ENCODE results near the gene NME7.
A peak's percentile ranks its signal among the peaks of the same experiment; 100 is the strongest.
"Not testable (repeated sequence)": the region's sequence is repeated elsewhere in the genome, so short reads cannot be mapped to it uniquely, and the experiment has no call there.

The NME7 gene

DNA sequence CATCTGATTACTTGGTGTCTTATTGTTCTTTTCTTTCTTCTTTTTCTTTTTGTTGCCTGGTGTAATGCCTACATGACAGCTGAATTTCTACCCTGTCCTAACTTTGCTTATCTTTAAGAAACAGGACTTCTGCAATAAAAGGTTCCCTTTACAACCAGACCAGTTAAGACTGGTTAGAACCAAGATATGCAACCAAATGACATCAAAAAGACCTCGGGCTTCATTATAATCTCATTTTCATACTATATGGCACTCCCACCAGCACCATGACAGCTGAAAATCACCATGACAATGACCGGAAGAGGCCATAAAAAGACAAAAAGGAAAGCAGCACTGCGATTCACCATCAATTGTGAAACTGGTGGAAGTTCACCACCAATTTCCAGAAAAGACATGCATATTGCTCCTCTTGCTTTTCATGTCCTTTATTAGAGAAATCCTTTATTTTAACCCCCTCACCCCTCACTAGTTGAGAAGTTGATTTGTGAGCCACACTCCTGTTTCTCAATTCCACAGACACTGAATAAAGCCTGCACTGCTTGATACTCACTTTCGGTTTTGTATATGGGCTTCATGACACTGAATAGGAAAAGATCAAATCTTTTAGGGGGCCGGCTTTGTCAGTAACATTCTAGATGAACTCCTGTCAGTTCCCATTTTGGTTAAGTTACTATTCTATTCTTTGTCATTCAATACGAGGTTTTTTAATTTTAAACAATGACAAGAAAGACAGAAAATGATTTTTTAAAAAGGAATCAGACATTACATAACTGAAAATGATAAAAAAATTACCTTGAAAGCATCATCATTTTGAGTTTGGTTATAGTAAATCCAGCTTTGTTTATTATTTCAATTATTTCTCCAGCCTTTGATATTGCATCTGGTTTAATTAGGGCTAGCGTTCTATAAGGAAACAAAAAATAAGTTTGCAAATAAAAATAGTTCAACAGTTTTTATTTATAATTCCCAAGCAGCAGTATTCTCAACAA lies 58.1 kb downstream of the NME7 start:
- no peak overlapping the region for H3K4me3 ChIP-seq
- H3K27ac ChIP-seq = peak overlapping the region in 1 of 21 experiments; percentile 5

DNA sequence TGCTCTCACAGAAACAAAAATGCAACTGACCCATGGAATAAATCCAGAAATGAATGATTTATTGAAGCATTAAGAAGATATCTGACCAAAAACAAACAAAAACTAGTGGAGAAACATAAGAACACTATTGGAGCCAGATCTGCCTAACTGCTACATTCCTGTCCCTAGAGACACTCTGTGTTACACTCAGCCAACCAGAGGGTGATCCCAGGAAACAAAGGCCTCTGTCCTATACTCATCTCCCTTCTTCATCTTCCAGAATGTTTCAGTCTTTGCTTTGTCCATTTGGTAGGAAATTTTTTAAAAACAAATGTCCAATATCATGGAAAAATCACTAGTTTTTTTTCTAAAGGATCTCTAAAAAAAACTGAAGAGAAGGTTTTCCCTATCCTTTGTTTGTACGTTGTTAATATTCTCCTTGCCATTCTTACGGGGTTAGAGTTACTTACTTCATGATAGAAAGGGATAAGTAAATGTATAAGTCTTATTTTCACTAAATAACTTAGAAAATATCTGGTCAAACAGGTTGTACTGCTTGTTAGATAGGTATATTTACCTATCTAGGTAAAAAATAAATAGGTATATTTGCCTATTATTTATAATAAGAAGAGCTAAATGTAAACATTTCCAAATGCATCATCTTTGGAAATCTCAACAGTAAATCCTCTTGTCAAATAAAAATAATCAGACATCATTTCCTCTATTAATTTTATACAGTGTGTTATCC lies 59.1 kb downstream of the NME7 start:
- H3K27ac ChIP-seq = no peak overlapping the region
- H3K4me3 ChIP-seq = no peak overlapping the region

DNA sequence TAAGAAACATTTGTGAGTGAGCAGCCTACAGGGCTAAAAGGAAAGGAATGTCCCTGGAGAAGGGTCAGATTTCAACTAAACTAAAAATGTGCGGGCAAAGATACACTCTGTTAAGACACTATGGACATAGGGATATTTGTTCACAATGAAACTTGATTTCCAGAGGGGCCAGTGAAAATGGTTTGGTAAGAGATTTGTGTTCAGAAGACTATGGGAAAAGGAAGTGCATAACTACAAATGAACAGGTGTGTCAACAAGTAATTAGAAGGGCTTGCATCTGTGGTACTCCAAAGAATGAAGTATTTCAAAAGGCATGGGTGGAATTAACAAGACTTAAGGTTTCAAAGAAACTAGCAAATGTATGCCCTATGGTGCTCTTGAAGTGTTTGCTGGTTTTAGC lies 60.4 kb downstream of the NME7 start:
- no peak overlapping the region for H3K27ac ChIP-seq
- no peak overlapping the region for H3K4me3 ChIP-seq

DNA sequence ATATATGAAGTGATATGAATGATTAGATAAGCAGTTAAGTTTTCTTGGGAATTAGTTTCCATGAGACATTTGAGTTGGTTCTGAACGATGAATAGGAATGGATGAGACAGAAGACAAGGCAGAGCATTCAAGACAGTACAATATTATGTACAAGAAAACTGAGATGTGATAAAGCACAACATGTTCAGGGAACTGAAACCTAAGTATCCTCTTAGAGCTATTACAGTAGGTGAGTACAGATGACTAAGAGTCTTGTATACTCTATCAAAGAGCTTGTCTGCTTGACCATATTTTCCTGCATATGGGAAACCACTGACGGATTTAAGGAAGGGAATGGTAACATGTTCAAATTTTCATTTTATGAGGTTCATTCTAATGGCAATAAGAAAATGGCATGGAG lies 61.6 kb downstream of the NME7 start:
- Histone ChIP-seq H3K4me3 (no peak overlapping the region), H3K27ac (no peak overlapping the region)

DNA sequence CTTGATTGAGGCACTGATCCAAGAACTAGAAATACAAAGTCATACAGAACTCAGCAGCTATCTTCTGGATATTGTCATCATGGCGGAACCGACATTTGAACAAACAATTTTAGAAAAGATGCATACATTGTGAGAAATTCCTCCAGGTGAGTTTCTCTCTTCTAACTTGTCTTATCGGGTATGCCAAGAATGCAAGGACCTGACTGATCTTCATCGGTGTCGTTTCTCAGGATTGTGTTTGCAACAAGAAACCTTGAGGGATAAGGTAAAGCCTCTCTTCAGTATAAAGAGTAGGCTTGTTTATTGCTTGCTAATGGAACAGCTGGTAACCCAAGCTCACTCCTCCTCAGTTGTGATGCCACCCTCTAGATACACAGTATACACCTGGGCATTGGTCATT lies 62.2 kb downstream of the NME7 start:
- Histone ChIP-seq H3K27ac (no peak overlapping the region), H3K4me3 (no peak overlapping the region)

DNA sequence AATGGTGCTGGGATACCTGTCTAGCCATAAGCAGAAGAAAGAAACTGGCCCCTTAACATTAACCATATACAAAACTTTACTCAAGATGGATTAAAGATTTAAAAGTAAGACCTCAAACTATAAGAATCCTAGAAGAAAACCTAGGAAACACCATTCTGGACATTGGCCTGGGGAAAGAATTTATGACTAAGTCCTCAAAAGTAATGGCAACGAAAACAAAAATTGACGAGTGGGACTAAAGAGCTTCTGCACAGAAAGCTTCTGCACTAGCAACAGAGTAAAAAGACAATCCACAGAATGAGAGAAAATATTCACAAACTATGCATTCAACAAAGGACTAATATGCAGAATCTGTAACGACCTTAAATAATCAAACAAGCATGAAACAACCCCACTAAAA lies 66.7 kb downstream of the NME7 start:
- H3K27ac ChIP-seq = no peak overlapping the region

DNA sequence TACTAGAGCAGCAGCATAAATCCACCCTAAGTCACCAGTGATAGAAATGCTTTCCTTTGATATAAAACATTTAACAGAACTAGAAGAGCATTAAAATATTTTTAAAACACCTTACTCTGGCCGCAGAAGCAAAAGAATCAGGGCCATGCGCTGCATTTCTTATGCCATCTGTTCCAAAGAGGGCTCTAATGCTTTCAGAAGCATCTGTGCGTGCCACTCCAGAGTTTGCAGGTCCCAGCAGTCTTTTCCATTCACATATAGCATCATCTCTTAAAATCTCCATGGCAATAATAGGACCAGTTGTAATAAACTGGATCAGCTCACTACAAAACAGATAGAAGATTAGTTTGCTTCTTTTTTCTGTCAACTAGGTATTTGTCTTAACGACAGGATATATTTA lies 69.2 kb downstream of the NME7 start:
- H3K4me3 ChIP-seq = no peak overlapping the region
- H3K27ac ChIP-seq = no peak overlapping the region

More for the DNA sequence above, 66.7 kb downstream of the NME7 start:
- no peak overlapping the region for H3K4me3 ChIP-seq

DNA sequence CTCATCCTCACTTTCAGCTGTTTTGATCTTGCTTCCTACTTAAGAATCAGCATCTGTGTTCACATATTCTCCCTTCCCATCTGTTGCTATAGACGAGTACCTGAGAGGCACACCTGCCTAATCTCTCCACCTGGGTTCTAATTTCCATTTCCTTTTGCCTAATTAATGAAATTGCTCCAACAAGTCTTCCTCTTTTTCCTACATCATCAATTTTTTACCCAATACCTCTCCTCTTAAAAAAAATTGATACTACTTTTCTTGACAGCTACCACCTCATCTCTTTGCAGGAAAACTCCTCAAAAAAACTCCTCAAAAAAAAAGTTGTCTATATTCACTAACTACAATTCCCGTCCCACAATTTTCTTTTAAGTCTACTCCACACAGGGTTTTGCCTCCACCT lies 71.8 kb downstream of the NME7 start:
- H3K27ac ChIP-seq = no peak overlapping the region
- H3K4me3 ChIP-seq = no peak overlapping the region

DNA sequence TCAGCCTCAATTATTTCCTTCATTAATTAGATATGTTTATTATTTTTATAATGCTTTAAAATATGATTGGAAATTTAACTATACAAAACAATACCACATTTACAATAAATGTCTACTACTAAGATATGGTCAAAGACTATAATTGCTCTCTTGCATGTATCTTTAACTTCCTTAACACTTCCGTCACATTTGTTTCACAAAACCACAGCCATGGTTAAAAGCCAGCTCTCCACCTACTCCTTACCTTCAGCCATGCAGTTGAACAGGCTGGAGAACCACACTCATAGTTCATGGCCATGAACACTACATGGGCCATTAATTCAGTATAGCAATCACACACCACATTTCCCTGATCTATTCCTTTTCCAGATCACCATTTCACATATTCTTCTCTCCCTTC lies 72.2 kb downstream of the NME7 start:
- Histone ChIP-seq H3K4me3 (no peak overlapping the region), H3K27ac (no peak overlapping the region)

DNA sequence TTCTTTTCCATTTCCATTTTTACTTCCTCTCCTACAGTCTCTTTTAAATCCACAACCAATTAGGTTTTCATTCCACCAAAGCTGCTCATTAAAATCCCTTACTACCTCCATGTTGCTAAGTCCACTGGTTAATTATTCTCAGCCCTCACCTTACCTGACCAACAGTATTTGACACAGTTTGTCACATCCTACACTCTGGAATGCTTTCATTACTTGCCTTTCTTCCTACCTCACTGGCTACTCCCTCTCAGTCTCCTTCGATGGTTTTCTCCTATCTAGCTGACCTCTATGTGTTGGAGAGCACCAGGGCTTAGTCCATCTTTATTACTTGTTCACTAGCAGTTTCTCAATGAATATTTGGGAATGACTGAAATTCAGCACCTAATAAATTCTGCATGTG lies 78.6 kb downstream of the NME7 start:
- no peak overlapping the region for H3K27ac ChIP-seq
- no peak overlapping the region for H3K4me3 ChIP-seq

DNA sequence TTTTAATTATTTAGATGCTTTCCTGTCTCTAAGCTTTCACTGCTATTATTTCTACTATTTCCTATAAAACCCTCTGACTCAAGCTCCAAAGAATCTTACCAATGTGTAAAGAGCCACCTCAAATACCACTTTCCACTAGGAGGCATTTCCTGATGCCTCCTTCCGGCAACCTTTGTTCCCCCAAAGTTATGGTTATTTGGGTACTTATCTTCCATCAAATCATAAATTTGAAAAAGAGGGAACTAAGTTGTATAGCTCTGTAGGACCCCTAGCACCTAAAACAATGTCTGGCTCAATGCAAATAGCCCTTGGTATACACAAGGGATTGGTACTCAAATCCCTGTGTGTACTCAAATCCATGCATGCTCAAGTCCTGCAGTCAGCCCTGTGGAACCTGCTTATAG lies 79.6 kb downstream of the NME7 start:
- Histone ChIP-seq H3K27ac (no peak overlapping the region), H3K4me3 (no peak overlapping the region)

DNA sequence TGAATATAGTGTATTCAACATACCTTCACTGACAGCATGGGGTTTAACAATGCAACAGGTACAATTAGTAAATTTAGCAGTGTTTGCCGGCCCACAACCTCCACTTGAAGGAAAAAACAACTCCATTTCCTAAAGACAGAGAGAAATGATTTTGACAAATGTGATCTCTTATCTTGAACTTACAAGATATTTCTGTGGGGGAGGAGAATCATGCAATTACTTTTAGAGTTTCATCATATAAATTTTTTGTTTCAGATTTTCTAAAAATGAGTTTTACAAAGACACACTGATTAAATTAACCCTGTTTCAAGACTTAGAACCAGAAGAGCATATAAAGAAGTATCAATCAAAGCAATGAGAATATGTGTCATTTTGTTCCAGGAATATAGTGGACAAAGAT lies 80.3 kb downstream of the NME7 start:
- Histone ChIP-seq H3K4me3 (no peak overlapping the region), H3K27ac (no peak overlapping the region)

DNA sequence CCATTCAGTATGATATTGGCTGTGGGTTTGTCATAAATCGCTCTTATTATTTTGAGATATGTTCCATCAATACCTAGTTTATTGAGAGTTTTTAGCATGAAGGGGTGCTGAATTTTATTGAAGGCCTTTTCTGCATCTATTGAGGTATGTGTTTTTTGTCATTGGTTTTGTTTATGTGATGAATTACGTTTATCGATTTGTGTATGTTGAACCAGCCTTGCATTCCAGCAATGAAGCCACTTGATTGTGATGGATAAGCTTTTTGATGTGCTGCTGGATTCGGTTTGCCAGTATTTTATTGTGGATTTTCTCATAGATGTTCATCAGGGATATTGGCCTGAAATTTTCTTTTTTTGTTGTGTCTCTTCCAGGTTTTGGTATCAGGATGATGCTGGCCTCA lies 86.0 kb downstream of the NME7 start:
- not testable (repeated sequence) for H3K4me3 ChIP-seq, H3K27ac ChIP-seq

DNA sequence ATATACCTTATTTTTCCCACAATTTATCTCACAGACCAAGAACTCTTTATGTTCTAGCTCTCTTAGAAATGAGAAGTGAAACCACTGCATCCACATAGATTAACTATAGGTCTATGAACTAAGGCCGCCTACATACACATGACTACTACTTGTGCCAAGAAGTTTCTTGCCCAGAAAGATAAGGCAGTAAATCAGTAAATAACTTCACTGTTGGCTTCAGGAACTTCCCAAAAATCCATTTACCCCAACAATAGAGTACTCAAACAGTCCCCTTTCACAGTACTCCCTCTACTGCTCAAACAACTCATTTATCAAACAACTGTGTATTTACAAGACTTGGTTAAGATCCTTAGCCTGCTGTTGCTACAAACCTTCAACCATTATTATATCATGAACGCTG lies 96.5 kb downstream of the NME7 start:
- Histone ChIP-seq H3K4me3 (no peak overlapping the region), H3K27ac (no peak overlapping the region)

DNA sequence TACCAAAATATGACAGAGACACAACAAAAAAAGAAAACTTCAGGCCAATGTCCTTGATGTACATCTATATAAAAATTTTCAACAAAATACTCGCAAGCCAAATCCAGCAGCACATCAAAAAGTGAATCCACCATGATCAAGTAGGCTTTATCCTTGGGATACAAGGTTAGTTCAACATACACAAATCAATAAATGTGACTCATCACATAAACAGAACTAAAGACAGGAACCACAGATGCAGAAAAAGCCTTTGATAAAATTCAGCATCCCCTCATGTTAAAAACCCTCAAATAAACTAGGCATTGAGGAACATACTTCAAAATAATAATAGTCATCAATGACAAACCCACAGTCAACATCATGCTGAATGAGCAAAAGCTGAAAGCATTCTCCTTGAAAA lies 101.5 kb downstream of the NME7 start:
- no peak overlapping the region for H3K27ac ChIP-seq
- H3K4me3 ChIP-seq = no peak overlapping the region

DNA sequence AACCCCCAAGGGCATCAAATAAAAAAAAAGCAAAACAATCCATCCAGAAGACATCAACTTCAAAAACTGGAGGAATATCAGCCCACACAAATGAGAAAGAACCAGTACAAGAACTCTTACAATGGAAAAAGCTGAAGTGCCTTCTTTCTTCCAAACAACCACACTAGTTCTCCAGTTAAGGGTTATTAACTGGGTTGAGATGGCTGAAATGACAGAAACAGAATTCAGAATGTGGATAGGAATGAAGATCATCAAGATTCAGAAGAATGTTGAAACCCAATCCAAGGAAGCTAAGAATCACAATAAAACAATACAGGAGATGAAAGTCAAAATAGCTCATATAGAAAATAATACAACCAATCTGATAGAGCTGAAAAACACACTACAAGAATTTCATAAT lies 104.5 kb downstream of the NME7 start:
- H3K27ac ChIP-seq = no peak overlapping the region
- no peak overlapping the region for H3K4me3 ChIP-seq

DNA sequence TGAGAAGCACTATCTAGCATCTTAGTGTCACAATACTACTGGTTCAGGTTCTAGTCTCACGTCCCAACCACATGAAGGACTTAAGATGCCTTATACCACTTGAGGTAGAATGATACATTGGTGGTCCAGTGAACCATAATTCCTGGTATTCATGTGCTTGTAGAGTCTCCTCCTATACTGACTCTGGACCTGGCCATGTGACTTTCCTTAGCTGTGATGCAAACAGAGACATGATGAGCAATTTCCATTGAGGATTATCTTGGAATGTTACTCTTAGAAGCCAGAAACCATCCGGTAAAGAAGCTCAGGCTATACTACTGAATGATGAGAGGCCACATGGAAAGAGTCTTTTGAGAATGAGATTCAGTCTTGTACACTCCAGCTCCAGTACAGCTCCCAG lies 105.7 kb downstream of the NME7 start:
- no peak overlapping the region for H3K4me3 ChIP-seq
- no peak overlapping the region for H3K27ac ChIP-seq

DNA sequence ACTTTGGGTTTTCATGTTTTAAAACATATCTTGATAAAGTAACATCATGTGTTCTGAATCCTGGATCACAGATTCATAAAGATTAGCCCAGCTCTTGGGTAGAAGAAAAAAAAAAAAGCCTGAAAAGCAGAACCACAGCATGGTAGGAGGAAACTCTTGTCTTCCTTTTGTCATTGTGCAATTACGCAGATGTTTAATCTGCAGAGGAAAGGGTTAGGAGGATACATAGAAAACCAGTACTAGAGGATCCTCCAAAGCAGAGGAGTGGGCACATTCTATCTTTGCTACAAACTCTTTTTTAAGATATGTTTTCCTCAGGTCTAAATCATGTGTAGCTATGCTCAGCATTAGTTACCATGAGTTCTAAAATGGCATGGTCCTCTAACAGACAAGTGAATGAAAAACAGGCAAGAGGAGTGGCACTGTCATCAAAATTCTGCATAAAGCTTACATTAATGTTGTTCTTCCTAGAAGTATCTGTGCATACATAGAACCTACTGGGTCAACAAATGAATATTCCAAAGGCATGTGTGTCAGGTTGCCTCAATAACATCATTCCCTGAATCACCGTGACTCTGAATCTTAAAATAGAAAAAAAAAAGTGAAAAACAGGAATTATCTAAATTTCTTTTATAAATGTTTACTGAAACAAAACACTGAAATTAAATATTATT lies 107.0 kb downstream of the NME7 start:
- no peak overlapping the region for H3K27ac ChIP-seq
- H3K4me3 ChIP-seq = no peak overlapping the region

DNA sequence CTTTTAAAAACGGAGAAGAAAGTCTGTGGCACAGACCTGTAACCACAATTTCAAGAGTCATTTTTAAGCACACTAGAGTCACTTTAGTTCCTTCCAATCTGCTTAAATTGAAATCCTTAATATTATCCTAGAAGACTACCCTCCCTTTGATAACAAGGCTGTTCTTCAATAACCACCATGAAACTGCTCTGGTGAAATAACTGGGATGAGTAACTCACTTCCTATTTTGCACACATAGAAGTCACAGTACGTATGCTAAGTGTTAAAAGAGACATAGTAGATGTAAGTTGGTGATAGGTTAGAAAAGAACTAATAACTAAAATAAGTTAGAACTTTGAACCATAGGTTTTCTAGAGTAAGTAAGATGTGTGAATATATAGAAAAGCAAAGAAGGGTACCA lies 107.8 kb downstream of the NME7 start:
- Histone ChIP-seq H3K27ac (no peak overlapping the region), H3K4me3 (no peak overlapping the region)

DNA sequence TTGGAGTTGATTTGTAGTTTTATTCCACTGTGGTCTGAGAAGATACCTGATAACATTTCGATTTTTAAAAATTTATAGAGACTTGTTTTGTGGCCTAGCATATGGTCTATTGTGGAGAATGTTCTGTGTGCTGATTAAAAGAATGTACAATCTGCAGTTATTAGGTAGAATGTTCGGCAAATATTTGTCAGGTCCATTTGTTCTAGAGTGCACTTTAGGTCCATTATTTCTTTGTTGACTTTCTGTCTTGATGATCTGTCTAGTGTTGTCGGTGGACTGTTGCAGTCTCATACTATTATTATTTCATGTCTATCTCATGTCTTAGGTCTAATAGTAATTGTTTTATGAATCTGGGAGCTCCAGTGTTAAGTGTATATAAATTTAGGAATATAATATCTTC lies 116.8 kb downstream of the NME7 start:
- Histone ChIP-seq H3K27ac (no peak overlapping the region), H3K4me3 (no peak overlapping the region)

DNA sequence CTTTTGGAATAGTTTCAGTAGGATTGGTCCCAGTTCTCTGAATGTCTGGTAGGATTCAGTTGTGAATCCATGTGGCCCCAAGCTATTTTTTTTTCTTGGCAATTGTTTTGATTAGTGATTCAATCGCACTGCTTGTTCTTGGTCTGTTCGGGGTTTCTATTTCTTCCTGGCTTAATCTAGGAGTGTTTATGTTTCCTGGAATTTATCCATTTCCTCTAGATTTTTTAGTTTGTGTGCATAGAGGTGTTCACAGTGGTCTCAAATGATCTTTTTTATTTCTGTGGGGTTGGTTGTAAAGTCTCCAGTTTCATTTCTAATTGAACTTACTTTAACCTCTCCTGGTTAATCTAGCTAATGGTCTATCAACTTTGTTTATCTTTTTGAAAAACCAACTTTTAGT lies 117.6 kb downstream of the NME7 start:
- H3K27ac ChIP-seq = no peak overlapping the region
- H3K4me3 ChIP-seq = no peak overlapping the region

Measured in skin epidermis (tissue), 12 donors.